OCI-LY3 (cell line): ENCODE results near the gene DOCK4.

Experiments used
- H2AFZ ChIP-seq: fragments of 200-600, 300-600 bp; shearing (Covaris generic); 2 replicates; pipeline ENCODE4 v1.6.0; 2014; ENCODE audit warnings: antibody characterized with exemption, low read depth, low read length
- H3K27ac ChIP-seq: fragments of 200-600, 300-600 bp; sonication (generic); 2 replicates; pipeline ENCODE4 v1.5.1; 2014; ENCODE audit warnings: mild to moderate bottlenecking, low read length, moderate library complexity, mixed read lengths
- H3K27me3 ChIP-seq: fragments of 200-600, 300-600 bp; sonication (generic); 2 replicates; pipeline ENCODE4 v1.6.1; 2014; ENCODE audit warnings: low read depth, low read length, mixed read lengths
- H3K36me3 ChIP-seq: fragments of 200-600, 300-600 bp; sonication (generic); replicated peaks from 2 replicates; pipeline ENCODE3; 2014; ENCODE audit warnings: low read depth, low read length, mixed read lengths
- H3K4me1 ChIP-seq: fragments of 300-600, 200-600 bp; sonication (generic); 2 replicates; pipeline ENCODE4 v1.6.1; 2014; ENCODE audit warnings: low read length, mixed read lengths
- H3K4me2 ChIP-seq: fragments of 200-600, 300-600 bp; sonication (generic); 2 replicates; pipeline ENCODE4 v1.6.1; 2014; ENCODE audit warnings: low read length, mixed read lengths
- H3K4me3 ChIP-seq: fragments of 300-600, 200-600 bp; sonication (generic); 2 replicates; pipeline ENCODE4 v1.5.1; 2014; ENCODE audit warnings: antibody characterized with exemption, mild to moderate bottlenecking, low read length, moderate library complexity
- H3K79me2 ChIP-seq: fragments of 300-600, 200-600 bp; shearing (Covaris generic); 2 replicates; pipeline ENCODE4 v1.6.1; 2014; ENCODE audit warnings: mild to moderate bottlenecking, low read length, mixed read lengths
- H3K9ac ChIP-seq: fragments of 300-600, 200-600 bp; shearing (Covaris generic); 2 replicates; pipeline ENCODE4 v1.6.0; 2014; ENCODE audit warnings: mild to moderate bottlenecking, low read length, moderate library complexity
- H3K9me3 ChIP-seq: fragments of 200-600, 300-600 bp; shearing (Covaris generic); 2 replicates; pipeline ENCODE4 v1.6.1; 2014; ENCODE audit warnings: low read length, mixed read lengths; ENCODE audit not compliant: insufficient read depth
- H4K20me1 ChIP-seq: fragments of 200-600, 300-600 bp; sonication (generic); 2 replicates; pipeline ENCODE4 v1.6.1; 2016; ENCODE audit warnings: low read length, mixed read lengths; ENCODE audit not compliant: insufficient read depth
- CTCF ChIP-seq: fragments of 200-600, 300-600 bp; sonication (generic); IDR thresholded peaks from 2 replicates; pipeline ENCODE4 v1.5.1; 2014; ENCODE audit warnings: antibody characterized with exemption, low read length, low read depth
- EZH2phosphoT487 ChIP-seq: fragments of 200-600 bp; shearing (Covaris generic); IDR thresholded peaks from 2 replicates; pipeline ENCODE4 v1.6.1; 2018; ENCODE audit warnings: antibody characterized with exemption, mixed run types, low read depth

Gene DOCK4

GRCh38 chr7:112047421-112047820 is 158.8 kb downstream of the DOCK4 start:
- Histone ChIP-seq H3K36me3 (peaks cover 2% of the 10 kb centered on the region), H3K4me1 (no peaks in the 10 kb centered on the region), H3K79me2 (no peaks in the 10 kb centered on the region), H3K4me2 (no peak overlapping the region), H3K4me3 (no peak overlapping the region), H3K27ac (no peak overlapping the region), H3K9me3 (peaks cover 10% of the 10 kb centered on the region; the same call in 1 of the 2 replicates), H4K20me1 (no peaks in the 10 kb centered on the region), H2AFZ (no peak overlapping the region), H3K27me3 (no peaks in the 10 kb centered on the region), H3K9ac (no peak overlapping the region)
- TF ChIP-seq CTCF (no peak), EZH2phosphoT487 (no peak)

- no peaks in the 10 kb centered on the region for H3K79me2 ChIP-seq
- H3K4me1 ChIP-seq = no peaks in the 10 kb centered on the region
- TF ChIP-seq CTCF = no peak
- TF ChIP-seq EZH2phosphoT487 = no peak
- peaks cover 2% of the 10 kb centered on the region for H3K36me3 ChIP-seq
- H3K9ac ChIP-seq = no peak overlapping the region
- H3K27me3 ChIP-seq = no peaks in the 10 kb centered on the region
- H3K4me3 ChIP-seq = no peak overlapping the region
- H3K4me2 ChIP-seq = no peak overlapping the region
- H3K27ac ChIP-seq = no peak overlapping the region
- no peaks in the 10 kb centered on the region for H4K20me1 ChIP-seq
- H2AFZ ChIP-seq = no peak overlapping the region
- peaks cover 10% of the 10 kb centered on the region; the same call in 1 of the 2 replicates for H3K9me3 ChIP-seq
Measured at GRCh38 chr7:112045222-112045621, 161.0 kb downstream of the DOCK4 start.

DNA sequence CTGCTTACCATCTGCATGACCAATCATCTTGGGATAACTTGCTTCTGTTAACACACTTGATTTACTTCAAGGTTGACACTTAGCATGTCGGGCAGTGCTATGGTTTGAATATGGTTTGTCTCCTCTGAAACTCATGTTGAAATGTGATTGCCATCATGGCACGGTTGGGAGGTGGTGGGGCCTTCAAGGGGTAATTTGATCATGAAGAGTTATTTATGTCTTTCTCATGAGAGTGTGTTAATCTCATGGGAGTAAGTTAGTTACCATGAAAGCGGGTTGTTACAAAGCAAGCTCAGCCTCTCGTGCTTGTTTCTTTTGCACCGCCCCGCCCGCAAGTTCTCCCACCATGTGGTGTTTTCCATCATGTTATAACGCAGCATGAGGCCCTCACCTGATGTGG is 163.6 kb downstream of the DOCK4 start:
- Histone ChIP-seq H3K4me3 (no peak overlapping the region), H2AFZ (no peak overlapping the region), H3K27me3 (no peaks in the 10 kb centered on the region), H4K20me1 (no peaks in the 10 kb centered on the region), H3K9ac (no peak overlapping the region), H3K36me3 (peaks cover 2% of the 10 kb centered on the region), H3K4me2 (no peak overlapping the region), H3K27ac (no peak overlapping the region), H3K9me3 (peaks cover 6% of the 10 kb centered on the region; the same call in 1 of the 2 replicates), H3K4me1 (no peaks in the 10 kb centered on the region), H3K79me2 (no peaks in the 10 kb centered on the region)
- no peak for TF ChIP-seq EZH2phosphoT487
- TF ChIP-seq CTCF = no peak

DNA sequence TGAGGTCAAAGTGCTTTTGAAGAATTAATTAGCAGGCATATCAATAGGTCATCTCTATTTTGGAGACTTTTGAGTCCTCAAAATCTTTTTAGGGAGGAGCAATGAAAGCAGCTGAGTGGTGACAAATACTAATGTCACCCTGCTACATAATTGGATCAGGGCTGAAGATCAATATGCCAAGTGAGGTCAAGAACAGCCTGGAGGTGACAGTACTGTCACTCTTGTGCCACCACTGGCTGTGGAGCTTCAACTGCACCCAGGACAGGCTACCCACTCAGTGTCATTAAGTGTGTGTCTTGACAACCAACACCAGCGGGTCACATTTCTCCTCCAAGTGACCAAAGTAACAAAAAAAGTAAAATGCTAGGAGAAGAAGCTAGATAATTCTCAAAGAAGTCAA is 167.8 kb downstream of the DOCK4 start:
- H3K27ac ChIP-seq = no peak overlapping the region
- no peaks in the 10 kb centered on the region for H3K27me3 ChIP-seq
- H3K79me2 ChIP-seq = no peaks in the 10 kb centered on the region
- H3K4me1 ChIP-seq = no peaks in the 10 kb centered on the region
- TF ChIP-seq CTCF (no peak), EZH2phosphoT487 (no peak)
- H3K9me3 ChIP-seq = no peaks in the 10 kb centered on the region
- H4K20me1 ChIP-seq = no peaks in the 10 kb centered on the region
- H3K9ac ChIP-seq = no peak overlapping the region
- no peak overlapping the region for H2AFZ ChIP-seq
- no peaks in the 10 kb centered on the region for H3K36me3 ChIP-seq
- H3K4me2 ChIP-seq = no peak overlapping the region
- no peak overlapping the region for H3K4me3 ChIP-seq
